ENCODE data around the gene GSE1. TPM values are rescaled to one million over a fixed set of nuclear protein-coding genes. Genes with fewer than 3 reads are reported as not detected.

GSE1 gene
- total and polyA plus RNA-seq, 9 of the 15 experiments (the other 6 are each of a cell fraction or from before 2014, with no cell fraction given): 12.2 to 244 (median 57.9) TPM

DNA sequence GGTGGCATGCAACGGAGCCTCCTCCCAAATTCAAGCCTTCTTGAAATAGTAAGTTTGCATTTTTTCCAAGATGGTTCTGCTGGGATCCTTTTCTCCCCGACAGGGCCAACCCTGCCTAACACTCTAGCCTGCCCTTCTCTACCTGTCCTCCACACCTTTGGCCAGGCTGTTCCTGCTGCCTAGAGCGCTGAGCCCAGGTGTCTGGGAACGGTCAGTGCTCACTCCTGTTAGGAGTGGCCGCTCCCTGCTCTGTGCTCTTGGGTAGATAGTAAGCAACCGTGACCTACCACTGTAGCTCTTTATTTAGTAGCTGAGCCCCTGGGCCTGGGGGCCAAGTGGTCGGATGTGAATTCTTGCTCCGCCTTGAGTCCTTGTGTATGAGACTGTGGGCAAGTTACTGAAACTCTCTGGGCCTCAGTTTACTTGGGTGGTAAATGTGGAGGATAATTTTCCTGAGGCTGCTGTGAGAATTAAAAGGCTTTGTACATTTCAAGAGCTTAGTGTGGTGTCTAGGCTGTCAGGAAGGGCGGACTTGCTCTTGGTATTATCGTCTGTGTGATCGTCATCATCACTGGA lies 44.0 kb upstream of the GSE1 start (continued):
- TF ChIP-seq, protein P1, sequence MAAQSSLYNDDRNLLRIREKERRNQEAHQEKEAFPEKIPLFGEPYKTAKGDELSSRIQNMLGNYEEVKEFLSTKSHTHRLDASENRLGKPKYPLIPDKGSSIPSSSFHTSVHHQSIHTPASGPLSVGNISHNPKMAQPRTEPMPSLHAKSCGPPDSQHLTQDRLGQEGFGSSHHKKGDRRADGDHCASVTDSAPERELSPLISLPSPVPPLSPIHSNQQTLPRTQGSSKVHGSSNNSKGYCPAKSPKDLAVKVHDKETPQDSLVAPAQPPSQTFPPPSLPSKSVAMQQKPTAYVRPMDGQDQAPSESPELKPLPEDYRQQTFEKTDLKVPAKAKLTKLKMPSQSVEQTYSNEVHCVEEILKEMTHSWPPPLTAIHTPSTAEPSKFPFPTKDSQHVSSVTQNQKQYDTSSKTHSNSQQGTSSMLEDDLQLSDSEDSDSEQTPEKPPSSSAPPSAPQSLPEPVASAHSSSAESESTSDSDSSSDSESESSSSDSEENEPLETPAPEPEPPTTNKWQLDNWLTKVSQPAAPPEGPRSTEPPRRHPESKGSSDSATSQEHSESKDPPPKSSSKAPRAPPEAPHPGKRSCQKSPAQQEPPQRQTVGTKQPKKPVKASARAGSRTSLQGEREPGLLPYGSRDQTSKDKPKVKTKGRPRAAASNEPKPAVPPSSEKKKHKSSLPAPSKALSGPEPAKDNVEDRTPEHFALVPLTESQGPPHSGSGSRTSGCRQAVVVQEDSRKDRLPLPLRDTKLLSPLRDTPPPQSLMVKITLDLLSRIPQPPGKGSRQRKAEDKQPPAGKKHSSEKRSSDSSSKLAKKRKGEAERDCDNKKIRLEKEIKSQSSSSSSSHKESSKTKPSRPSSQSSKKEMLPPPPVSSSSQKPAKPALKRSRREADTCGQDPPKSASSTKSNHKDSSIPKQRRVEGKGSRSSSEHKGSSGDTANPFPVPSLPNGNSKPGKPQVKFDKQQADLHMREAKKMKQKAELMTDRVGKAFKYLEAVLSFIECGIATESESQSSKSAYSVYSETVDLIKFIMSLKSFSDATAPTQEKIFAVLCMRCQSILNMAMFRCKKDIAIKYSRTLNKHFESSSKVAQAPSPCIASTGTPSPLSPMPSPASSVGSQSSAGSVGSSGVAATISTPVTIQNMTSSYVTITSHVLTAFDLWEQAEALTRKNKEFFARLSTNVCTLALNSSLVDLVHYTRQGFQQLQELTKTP (IDR thresholded peaks at IDR 0.05; ENCODE audit: low read depth in 1 of 2, partially characterized antibody in 2 of 2): peak in 1 of 2 experiments; percentile 25
- TF ChIP-seq, protein P2, sequence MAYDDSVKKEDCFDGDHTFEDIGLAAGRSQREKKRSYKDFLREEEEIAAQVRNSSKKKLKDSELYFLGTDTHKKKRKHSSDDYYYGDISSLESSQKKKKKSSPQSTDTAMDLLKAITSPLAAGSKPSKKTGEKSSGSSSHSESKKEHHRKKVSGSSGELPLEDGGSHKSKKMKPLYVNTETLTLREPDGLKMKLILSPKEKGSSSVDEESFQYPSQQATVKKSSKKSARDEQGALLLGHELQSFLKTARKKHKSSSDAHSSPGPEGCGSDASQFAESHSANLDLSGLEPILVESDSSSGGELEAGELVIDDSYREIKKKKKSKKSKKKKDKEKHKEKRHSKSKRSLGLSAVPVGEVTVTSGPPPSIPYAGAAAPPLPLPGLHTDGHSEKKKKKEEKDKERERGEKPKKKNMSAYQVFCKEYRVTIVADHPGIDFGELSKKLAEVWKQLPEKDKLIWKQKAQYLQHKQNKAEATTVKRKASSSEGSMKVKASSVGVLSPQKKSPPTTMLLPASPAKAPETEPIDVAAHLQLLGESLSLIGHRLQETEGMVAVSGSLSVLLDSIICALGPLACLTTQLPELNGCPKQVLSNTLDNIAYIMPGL (CRISPR knock-in tag; IDR thresholded peaks at IDR 0.05): 0 out of 2 replicates have a peak, but pooled peaks have one; percentile 72
- TF ChIP-seq PHF8 (IDR thresholded peaks at IDR 0.05; ENCODE audit: borderline replicate concordance, low read length) (0 out of 2 replicates have a peak, but pooled peaks have one; percentile 8), FOXA3 (CRISPR knock-in tag; conservative IDR thresholded peaks at IDR 0.05 in 1 of 2, IDR thresholded peaks at IDR 0.05 in 1 of 2) (peak in 1 of 2 experiments; percentile 25; a peak in 1 of 4 replicates)
